Stimulated activated CD8-positive, alpha-beta memory T cell treated with anti-CD3 and anti-CD28 coated beads, Interleukin-12 subunit alpha, Interleukin-12 subunit beta, amount 100 ng/mL, for 24 hours (primary cell): ENCODE results near the gene NR2F1.

ENCODE experiments used
- DNase-seq: peaks from one replicate; pipeline ENCODE4 v3.0.0-alpha.2; 2020; ENCODE audit errors: extremely low read depth

The NR2F1 gene

DNA sequence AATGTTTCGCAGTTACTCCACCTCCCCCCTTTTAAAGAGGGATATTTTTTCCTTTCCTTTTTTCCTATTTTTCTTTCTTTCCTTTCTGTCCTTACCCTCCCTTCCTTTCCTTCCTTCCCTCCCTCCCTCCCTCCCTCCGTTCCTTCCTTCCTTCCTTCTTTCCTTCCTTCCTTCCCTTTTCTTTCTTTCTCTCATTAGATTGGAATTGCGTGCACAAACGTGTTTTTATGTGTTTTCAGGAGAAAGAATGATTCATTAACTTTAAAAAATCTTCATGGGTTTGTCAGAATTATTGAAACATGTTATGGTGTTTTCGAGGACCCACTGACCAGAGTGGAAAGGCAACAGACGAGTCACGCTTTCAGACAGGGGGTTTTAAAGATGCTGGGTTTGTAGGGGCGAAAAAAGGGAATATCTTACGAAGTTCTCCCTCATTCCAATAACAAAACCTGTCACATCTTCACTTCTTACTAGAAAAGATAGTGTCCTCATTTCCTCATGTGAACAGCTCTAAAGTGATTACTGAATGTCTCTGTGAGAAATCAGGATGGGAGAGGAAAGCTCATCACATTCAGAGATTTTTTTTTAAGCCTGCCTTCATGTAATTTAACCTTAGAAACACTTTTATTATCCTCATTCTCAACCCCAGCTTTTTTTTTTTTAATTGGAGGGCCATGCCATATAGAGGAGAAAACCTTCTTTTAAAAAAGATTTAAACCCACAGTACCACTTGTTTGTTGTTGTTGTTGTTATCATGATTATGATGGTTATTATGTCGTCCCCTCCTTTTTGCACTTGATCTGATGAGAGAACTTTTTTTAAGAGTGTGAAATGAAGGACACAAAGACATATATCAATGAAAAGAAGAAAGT lies 21.9 kb downstream of the NR2F1 start:
- DNase-seq, result no peak

DNA sequence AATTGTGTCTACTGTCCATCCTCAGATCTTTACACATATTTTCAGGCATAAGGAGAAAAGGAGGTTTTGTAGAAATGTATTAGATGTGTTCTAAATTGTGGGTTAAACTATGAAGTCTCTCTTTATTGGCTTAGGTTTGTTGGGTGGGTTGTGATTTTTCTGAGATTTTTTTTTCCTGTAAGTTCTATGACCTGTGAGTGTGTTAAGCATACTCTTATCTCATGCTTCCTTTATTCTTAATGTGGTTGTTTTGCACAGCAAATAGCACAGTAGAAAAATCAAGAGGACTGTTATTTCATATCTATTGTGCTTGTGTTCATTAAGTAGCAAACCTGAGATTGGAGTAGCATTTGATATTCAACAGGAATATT lies 23.3 kb downstream of the NR2F1 start:
- no peak for DNase-seq

DNA sequence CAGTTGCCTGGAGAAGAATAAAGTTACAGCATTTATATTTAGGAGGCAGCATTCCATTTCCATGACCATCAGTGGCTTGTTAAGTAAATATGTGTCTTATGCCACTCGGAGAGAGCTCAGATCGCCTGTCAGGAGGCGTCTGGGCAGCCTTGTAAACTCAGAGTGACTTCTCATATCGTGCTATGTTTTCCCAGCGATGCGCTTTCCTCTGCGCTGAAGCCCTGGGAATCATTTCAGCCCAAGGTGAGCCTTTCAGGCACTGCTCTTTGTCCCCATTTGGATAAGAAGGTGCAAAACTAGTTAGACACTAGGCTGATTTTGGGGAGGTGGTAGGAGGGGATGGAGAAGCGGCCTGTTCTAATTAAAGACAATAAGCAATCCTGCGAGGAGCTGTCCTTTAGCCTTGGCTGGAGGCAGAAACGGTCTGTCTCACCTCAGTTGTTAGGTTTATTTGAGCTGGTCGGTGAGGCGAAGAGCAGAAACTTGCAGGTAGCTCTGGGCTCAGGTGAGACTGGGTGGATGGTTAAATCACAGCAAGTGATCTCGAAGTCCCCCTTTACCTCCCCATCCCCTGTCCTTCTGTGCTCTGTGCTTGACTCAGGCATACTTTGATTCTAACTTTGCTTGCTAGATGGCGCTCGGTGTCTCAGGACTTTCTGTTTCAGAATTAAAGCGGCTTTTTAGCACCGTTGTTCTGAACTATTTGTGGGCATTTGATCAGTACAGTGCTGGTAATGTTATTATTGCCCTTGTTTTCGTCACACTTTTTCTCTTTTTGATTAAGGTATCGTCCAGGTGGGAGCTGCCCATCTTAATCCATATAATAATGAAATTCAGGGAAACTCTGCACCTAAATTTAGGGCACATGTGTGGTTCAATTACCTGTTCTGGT lies 24.6 kb downstream of the NR2F1 start:
- DNase-seq, result no peak

DNA sequence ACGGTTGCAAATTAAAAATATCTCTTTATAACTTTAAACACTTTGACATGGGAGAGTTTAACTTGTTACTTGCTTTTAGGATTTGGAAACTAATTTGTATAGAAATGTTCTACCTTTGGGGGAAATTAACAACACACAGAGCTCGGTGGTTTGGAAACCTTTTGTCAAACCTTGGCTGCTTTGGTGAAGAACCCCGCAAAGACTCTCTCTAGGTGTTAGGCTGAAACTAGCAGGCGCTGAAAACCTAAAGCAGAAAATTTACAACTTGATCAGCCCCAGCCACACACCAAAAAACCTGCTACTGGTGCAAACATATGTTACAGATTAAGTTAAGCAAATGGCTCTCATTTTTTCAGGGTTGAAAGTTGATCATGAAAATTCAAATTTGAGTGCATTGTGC lies 25.8 kb downstream of the NR2F1 start:
- DNase-seq, result no peak

DNA sequence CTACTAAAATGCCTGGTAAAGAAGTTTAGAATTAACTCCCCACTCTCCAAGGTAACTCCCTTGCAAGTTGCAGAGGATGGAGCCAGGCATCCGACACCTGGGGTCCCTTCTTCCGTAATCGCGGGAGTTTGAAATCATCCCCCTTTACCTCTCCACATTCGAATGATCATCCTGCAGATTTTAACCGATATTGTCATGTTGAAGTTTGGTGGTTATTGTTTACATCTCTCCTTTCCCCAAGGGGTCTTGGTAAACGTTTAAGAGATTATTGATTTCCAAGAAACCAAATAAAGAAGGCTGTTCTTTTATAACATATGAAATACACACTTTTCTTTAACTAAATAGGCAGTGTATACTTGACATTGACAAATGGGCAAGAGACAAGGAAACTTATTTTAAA lies 26.7 kb downstream of the NR2F1 start:
- DNase-seq, result no peak

DNA sequence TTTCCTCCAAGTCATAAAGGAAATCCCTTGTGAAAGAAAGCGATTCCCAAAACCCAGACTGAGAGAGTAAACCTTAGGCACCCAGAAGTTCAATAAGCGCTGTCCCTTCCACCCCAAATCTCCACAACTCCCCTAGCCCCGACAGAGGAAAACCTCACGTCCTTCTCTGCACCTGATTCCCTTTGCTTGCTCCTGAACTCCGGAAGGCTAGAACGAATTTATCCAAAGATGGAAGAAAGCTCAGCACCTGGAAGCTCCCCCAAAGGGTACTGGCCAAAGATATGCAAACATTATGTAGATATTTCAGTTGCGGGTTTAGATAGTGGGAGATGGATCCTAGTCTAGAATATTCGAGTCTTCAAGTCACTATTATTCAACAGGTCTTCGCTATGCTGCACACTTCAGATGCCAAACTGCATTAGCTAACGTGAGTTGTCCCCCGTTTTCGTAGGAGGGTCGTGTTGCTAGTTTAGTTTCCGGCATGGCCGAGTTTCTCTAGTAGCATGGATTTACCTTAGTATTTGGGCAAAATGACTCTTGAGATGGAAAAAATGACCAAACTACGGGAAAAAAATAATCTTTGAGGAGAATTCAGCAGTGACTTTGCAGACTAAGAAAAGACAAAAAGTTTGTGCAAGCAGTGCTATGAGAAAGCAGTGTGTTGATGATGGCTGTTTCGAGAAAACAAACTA lies 27.7 kb downstream of the NR2F1 start:
- no peak for DNase-seq

DNA sequence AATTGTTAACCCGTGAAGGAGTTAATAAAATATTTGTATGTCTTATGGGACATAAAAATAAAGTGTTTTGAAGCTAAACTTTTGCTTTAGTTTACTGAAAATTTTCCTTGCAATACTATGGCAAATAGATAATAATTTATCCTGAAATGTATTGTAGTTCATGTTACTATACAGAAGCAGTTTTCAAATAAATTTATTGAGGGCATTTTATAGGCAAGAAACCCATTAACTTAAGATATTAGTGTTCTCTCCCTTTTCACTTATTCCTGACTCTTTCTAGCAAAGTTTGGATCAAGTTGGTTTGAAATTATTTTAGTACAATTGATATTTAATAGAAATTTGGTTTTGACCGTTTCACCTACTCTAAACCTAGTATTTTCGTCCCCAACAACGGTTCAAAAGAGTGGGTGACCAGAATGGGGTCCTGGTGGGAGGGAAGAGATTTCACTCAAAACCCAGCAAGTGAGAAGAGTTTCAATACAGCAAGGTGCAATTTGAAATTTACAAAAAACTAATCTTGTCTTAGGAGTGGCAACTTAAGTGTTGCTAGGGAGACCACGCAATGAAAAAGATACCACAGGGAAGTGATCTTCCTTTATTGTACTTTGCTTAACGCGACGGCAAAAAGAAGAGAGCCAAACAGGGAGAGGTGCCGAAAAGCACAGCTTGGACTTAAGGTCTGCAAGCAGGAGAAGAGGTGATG lies 28.4 kb downstream of the NR2F1 start:
- DNase-seq, result no peak

DNA sequence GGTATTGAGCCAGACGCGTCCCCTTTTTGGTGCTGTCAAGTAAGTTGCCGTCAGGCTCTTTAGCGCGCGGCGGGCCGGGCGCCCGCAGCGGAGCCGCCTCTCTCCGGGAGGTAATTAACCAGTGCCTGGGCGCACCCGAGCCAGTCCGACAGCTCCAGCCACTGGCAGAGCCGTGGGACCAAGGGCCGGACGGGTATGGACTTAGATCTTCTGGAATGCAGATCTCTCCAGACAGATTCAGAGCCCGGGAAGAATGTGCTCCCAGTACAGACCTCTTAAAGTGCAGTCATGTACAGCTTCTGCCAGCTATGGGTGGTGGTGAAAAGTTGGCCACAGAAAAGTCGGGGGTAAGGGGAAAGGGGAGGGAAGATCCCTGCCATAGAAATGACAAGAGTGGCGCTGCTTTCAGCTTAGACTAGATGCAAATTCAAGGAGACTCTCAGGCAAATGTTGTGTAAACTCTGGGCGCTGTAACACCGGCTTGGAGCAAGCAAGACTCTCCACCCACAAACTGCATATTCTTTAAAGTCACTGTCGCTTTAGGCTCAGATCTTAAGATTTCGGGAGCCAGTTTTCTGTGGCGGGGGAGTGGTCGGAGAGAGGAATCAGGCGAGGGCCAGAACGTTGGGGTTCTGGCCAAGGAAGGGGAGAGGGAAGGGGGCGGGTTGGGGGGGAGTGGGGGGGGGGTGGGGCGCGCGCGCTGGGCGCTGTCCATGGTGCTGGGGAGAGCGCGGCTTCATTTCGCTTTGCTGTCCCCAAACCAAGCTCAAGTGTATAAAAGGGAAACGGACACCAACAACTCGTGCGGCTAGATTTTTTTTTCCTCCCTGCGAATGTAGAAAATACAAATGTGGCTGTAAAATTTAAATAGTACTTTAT lies 29.2 kb downstream of the NR2F1 start:
- DNase-seq, result no peak

DNA sequence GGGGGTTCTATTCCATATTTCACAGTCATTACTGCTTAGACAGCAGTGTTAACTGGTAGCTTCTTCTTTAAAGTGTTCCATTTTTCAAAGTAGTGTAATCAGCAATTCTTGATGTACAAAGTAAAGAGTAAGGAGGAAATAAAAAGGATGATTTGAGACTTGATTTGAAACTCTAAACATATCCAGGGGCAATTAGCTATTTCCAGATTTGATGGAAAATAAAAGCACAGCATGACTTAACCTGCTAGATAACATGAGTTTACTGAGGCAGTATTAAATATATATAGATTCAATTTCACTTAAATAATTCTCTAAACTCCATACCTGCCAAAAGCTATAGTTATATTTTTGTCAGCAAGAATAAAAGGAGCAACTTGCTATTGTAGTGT lies 29.8 kb downstream of the NR2F1 start:
- no peak for DNase-seq

DNA sequence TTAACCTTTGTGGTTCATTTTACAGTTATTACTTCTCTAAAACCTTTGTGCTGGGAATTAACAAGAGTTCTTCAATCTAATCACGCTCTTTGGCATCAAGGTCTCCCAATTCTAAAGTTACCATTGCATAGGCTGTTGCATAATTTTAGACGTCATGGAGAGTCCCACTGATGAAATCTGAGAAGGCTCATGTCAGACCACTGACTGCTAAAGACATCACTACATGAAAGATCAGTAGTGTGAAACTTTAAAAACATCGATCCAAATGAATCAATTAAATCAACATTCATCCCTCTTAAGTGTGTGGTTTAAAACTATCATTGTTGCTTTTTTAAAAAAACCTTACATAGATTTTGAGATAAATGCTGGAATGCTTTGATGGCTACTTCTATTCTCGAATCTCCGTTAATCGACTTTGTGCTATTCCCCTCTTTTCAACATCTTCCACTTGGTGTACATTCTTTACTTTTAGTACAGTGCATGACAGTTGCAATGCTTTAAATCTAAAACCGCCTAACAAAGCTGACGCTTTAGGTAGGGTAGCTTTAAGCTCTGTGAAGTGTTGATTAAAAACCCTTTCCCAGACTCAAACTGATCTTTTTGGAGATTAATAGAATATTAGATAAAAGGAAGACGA lies 33.6 kb downstream of the NR2F1 start:
- DNase-seq, result no peak

DNA sequence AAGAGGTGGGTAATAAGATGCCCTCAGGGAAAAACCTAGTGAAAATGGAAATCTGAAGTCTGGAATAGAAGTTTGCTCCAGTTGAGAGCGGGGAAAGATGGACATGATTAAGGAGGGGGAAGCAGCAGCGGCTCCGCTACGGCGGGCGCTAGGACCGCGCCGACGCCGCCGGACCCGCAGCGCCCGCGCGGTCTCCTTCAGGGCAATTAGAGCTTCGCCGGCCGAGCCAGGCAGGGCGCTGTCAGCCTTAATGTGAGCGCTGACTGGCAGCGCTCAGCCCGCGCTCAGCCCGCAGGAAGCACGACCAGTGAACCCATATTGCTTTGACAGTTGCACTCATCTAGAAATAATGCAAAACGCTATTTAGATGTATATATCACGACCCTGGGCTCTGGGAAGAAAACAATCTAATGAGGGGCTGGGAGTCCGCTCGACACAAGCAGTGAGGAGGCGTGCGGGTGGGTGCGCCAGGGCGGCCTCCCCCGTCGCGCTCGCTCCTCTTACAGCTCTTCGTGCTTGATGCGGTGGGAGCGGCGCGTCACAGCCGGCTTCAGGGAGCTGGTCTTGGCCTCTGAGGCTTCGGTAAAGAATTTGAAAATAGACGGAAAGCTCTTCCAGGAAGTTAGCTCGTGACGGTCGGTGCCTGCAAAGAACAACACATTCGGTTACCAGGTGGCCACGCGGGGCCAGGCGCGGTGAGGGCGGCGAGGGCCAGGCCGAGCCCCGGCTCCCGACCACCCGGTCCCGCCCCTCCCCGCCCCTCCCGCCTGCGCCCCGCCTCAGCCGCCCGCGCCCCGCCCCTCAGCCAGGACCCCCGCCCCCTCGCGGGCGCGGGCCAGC lies 37.7 kb downstream of the NR2F1 start:
- DNase-seq, result no peak

DNA sequence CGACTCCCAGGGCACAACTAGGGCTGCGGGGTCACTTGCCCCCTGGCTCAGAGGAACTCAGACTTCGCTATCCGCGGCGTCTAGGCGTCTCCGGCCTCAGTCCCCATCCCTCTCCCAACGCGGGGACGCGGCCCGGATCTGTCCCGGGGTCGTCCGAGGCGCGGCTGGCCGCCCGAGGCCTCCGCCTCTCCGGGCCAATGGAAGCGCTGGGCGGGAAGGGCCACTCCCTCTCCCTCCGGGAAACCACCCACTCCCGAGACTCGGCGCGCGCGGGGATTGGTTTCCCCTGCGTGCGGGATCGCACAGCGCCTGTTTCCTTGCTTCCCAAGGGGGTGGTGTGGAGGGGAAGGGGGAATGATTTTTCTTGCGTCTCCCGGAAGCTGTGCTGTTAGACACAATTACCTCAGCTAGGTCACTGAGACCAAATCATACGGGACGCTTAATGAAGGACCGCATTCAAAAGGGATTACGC lies 38.3 kb downstream of the NR2F1 start:
- no peak for DNase-seq

DNA sequence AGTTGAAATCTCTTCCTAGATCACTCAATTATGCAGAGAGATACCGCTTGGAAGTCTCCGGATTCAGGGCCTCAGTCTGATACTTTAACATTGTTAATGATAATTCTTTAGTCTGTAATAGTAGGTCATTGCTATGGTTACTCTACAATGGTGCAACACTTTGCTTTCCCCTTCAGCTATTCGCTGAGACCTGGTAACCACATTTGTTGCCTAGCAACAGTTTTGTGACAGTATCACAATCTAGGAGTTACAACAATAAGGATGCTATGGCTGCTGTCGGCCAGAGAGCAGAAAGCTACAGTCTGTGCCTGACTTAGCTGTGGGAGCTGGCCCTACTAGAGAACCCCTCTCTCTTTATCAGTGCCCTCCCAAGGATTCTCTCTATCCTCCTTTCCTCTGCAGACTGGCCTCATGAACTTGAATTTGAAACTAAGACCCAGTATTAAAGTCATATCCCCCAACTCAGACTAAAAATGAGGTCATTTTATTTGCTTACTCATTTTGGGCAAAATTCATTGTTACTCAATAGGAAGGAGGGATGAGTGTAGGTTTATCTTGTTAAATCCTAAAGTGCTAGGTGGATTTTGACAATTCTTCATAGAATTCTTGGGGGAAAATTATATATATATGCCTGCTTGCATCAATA lies 39.3 kb downstream of the NR2F1 start:
- DNase-seq, result no peak

DNA sequence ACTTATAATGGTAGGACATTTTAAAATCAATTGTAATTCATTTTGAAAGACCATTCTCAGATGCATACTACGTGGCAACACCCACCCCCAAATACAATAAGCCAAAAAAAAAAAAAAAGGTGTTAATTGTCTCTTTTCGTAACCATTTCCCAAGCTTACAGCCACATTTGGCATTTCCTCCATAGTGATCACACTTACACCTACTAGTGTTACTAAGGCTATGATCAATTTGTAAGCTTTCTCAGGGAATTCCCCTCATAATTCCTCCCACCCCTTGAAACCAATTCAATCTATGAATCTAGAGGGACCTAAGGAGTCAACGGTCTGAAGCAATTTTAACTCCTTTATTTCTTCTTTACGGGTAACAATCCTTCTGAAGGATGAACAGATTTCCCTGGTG lies 40.1 kb downstream of the NR2F1 start:
- no peak for DNase-seq

DNA sequence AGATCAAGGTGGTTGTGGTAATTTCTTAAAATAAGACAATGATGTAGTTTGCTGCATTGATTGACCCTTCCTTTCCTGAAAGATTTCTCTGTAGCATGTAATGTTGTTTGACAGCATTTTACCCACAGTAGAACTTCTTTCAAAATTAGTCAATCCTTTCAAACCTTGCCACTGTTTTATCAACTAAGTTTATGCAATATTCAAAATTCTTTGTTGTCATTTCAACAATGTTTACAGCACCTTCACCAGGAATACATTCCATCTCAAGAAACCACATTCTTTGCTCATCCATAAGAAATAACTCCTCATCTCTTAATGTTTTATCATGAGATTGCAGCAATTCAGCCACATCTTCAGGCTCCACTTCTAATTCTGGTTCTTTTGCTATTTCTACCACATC lies 43.8 kb downstream of the NR2F1 start:
- DNase-seq, result no peak

DNA sequence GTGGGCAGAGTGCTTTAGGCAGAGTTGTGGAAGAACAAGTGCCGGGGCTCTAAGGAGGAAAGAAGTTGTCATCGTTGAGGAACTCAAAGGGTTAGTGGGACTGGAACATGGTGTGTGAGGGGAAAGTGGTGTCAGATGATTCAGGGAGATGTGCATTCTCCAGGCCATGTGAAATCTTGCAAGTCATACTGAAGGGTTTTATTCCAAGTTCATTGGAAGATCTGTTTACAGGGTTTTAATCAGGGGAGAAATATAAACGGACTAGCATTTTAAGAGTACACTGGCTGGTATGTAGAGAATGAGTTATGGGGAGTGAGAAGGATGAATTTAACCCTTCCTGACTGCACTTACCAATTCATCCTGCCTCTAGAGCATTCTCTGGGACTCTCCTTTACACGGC lies 49.3 kb downstream of the NR2F1 start:
- no peak for DNase-seq

DNA sequence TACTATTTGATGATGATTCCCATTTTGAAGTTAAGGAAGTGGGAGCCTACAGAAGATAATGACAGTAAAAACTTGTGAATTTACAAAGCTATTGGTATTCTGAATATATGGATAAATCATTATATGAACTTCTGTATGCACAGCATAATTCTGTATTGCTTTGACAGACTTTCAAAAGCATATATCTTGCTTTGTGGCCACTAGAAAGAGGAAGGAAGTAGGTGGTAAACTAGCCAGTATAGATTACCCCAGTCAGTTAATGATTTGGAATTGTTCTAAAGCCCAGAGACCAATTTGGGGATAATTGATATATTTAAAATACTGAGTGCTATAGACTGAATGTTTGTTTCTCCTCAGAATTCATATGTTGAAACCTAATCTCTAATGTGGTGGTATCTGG lies 53.0 kb downstream of the NR2F1 start:
- no peak for DNase-seq

DNA sequence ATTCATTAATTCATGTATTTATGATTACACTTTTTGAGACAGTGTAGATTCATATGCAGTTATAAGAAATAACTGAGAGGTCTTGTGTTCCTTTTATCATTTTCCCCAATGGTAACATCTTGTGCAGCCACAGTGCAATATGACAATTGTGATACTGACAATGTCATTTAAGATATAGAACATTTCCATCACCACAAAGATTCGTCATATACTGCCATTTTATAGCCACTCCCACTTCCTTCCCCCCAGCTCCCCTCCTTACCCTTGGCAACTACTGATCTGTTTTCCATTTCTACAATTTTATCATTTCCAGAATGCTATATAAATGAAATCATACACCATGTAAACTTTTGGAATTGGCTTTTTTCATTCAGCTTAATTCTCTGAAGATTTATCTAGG lies 53.8 kb downstream of the NR2F1 start:
- no peak for DNase-seq

DNA sequence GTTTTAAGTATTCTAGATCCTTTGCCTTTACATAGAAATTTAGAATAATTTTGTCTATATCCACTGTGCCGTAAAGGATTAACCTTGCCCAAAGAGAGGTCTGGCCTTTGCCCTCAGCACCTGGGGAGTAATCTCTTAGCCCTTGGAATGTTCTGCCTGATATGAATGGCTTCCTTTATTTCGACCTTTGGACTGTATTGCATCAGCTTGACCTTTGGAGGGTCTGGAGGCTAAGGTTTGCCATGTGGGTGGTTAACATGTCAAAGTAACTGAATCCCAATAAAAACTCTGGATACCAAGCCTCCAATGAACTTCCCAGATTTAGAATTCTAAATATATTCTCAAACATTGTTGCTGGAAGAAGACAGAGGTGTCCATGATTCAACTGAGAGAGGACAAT lies 54.7 kb downstream of the NR2F1 start:
- no peak for DNase-seq
